RWPE1 (cell line): Measurements from ENCODE around the gene XG.

ENCODE experiments used
- CTCF ChIA-PET: fragments of 350-600 bp; sonication (Branson Sonifier 250); formaldehyde crosslinking; extraction: SDS; loops from one replicate; lab custom pipeline; 2021; lab: Yijun Ruan, JAX
- POLR2A ChIA-PET: fragments of 400-600 bp; formaldehyde crosslinking; extraction: SDS; loops from one replicate; lab custom pipeline; 2020; ENCODE audit warnings: antibody characterized with exemption; ENCODE audit not compliant: low non-redundant PET; lab: Yijun Ruan, JAX
- DNase-seq: peaks from one replicate; pipeline ENCODE4 v3.0.0; 2012; ENCODE audit warnings: low spot score
- H3K27ac ChIP-seq: fragments of 450-650 bp; 2 replicates; pipeline ENCODE4 v1.5.1; 2017
- TF ChIP-seq, protein P1 (sequence below): fragments of 450-650 bp; conservative IDR thresholded peaks from 2 replicates; pipeline ENCODE4 v1.5.1; 2017; ENCODE audit warnings: low read depth, mild to moderate bottlenecking

The XG gene

DNA sequence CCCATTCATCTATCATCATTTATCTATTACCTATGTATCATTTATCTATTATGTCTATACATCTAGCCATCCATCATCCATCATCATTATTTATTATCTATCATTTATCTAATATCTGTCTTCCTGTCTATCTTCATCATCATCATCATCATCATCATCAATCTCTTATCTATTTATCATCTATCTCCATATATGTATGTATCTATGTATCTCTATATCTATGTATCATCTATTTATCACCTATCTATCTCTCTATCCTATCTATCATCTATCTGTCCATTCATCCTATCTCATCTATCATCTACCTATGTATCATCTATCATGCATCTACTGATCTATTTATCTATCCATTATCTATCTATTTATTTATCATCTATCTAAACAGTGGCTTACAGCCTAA is 73.0 kb downstream of the XG start:
- DNase-seq = no peak
- TF ChIP-seq, protein P1, sequence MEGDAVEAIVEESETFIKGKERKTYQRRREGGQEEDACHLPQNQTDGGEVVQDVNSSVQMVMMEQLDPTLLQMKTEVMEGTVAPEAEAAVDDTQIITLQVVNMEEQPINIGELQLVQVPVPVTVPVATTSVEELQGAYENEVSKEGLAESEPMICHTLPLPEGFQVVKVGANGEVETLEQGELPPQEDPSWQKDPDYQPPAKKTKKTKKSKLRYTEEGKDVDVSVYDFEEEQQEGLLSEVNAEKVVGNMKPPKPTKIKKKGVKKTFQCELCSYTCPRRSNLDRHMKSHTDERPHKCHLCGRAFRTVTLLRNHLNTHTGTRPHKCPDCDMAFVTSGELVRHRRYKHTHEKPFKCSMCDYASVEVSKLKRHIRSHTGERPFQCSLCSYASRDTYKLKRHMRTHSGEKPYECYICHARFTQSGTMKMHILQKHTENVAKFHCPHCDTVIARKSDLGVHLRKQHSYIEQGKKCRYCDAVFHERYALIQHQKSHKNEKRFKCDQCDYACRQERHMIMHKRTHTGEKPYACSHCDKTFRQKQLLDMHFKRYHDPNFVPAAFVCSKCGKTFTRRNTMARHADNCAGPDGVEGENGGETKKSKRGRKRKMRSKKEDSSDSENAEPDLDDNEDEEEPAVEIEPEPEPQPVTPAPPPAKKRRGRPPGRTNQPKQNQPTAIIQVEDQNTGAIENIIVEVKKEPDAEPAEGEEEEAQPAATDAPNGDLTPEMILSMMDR = no peak
- ChIA-PET POLR2A (no interaction called here), CTCF (no interaction called here)
- H3K27ac ChIP-seq = no peak overlapping the region

DNA sequence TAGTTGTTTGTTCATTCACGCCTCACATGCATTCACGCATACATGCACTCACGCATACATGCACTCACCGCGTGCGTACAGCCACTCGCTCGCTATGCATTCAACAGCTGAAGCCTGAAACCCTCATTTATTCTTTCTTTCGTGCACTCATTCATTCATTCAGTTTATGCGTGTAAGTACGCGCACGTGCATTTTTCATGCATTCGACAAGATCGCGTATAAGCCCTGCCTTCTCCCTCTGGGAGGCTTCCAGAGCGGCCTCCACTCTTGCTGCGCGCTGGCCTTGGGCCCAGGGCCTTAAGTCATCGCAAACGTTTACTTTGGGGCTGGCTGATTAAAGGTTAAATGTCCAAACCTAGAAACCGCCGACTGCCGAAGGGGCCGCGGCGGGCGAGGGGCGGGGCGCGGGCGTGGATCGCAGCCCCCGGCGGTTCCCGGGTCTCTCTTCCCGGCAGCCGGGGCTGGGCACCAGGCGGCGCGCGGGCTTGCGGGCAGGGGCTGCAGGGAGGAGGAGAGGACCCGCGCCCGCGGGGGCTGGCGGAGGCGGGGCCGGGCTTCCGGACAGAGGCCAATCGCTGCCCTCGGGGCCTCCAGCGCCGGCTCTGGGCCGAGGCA is 76.6 kb downstream of the XG start, which contains the start of gene GYG2:
Gene GYG2, plus strand, starts transcription at position 587 of the 615 bp plus-strand sequence. CDS start 1,259 bp downstream, outside the sequence.
- POLR2A ChIA-PET = no interaction called here
- CTCF ChIA-PET = no interaction called here
- DNase-seq = no peak
- no peak within 1 kb of the TSS for H3K27ac ChIP-seq
- TF ChIP-seq, protein P1 = no peak

DNA sequence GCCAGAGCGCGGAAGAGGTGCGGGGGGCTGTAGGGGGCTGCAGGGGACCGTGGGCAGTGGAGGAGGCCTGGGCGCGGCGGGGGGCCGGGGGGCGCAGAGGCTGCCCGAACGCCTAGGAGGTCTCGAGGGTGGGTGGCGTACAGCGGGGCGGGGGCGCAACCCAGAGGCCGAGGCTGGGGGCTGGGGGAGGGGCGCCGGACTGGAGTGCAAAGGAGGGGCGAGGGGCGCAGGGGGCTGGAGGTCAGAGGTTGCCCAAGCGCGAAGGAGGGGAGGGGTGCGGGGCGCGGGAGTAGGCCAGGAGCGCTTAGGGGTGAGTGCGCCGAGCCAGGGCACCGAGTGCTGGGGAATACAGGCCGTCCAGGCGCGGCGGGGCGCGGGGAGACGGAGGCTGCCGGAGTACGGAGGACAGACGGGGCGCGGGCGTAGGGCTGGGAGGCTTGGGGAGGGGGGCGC is 77.1 kb downstream of the XG start:
- CTCF ChIA-PET = interaction anchor here (0.5 kb wide), 1 partner anchor 11 kb away, joined by 6 read pairs; no protein-coding TSS in a partner anchor
- no peak for DNase-seq
- no peak overlapping the region for H3K27ac ChIP-seq
- TF ChIP-seq, protein P1 = no peak
- POLR2A ChIA-PET = no interaction called here

DNA sequence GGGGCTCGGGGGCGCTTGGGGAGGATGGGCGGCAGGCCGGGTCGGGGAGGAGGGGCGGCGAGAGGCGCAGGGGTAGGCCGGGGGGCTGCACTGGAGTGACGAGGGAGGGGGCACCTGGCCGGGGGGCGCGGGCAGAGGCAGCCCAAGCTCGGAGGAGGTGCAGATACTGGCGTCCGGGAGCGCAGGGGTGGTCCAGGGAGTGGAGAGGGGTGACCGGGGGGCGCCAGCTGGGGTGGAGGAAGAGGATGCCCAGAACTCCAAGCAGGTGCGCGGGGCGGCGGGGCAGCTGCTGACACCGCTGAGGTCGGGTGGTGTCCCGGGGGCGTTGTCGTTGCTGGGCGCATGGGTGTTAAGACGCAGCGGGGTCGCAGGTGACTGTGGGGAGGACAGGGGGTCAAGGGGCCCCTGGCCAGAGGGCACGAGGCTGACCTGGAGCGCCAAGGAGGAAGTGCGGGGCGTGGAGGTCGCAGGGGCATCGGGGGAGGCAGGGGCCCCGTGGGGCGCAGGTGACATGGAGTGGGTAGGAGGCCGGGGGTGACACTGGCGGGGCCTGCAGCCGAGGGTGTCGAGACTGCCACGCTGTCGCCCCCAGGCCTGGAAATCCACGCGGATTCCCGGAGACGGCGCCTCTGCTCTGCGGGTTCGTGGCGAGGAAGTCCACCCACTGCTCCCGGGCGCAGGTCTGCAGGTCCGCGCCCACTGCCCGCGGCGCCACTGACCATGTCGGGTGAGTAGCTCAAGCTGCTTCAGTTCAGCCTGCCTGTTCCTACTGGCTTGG is 77.8 kb downstream of the XG start:
- DNase-seq = no peak
- CTCF ChIA-PET = interaction anchor here (0.5 kb wide), 1 partner anchor 12 kb away, joined by 6 read pairs; no protein-coding TSS in a partner anchor
- POLR2A ChIA-PET = no interaction called here
- H3K27ac ChIP-seq = no peak overlapping the region
- TF ChIP-seq, protein P1 = no peak

DNA sequence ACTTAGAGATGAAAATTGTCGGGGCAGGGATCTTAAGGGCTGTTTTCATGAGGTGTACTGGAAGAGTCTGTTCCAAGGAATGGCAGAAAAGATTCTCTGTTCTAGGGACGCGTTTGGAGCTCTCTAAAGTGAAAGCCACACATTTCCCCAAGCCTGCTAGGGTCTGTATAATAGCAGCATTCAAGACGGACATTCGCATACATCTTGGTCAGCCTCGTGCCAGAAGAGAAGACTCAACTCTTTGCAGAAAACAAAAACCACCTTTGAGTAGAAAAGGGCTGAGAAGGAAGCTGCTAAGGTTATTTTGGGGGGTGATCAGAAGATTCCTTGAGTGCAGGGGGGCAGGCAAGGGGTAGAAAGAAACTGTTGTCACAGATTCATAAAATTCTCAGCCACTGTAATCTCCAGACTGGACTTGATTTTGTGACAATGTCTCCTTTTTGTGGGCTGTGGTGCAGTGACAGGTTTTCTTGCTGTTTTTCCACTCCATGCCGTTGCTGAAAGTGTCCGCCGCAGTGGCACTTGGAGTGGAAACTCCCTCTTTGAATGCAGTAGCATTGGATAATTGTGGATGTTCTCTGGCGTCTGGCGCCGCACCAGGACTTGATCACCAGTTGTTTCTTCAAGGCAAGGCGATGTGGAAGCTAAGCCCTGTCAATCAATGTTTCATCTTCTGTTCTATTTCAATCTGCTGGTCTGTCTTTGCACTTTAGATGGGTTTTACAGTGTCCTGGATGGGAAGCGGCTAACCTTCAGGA is 79.8 kb downstream of the XG start:
- DNase-seq = no peak
- CTCF ChIA-PET = no interaction called here
- H3K27ac ChIP-seq = no peak overlapping the region
- POLR2A ChIA-PET = no interaction called here
- TF ChIP-seq, protein P1 = no peak

DNA sequence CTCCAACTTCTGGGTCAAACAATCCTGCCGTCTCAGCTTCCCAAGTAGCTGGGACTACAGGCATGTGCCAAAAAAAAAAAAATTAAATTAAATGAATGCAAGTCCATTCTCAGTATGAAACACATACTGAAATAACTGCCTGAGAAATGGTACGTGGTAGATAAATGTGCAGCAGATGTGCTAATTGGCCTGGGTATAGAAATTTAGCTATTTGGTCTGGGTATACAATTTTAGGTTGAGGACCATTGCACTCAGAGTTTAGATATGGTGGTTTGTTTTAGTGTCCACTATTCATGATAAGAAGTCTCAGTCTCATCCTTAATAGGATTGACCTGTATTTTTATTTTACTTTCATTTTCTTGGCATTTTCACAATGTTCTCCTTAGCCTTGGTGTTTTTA is 86.1 kb downstream of the XG start:
- CTCF ChIA-PET = interaction anchor here (0.6 kb wide), 1 partner anchor 31 kb away, joined by 3 read pairs; no protein-coding TSS in a partner anchor
- no peak for DNase-seq
- H3K27ac ChIP-seq = no peak overlapping the region
- POLR2A ChIA-PET = no interaction called here
- TF ChIP-seq, protein P1 = no peak
